HEK293 (cell line): ENCODE results near the gene FEZ2.

Source experiments
- BCL11A ChIP-seq: fragments of 450-650 bp; formaldehyde crosslinking; IDR thresholded peaks from 2 replicates; pipeline ENCODE4 v1.5.1; 2016; ENCODE audit warnings: low read depth, missing biosample characterization, missing genetic modification characterization
- CTCF ChIP-seq: fragments of 450-650 bp; formaldehyde crosslinking; IDR thresholded peaks from 2 replicates; pipeline ENCODE4 v1.5.1; 2016; ENCODE audit warnings: missing biosample characterization, missing genetic modification characterization
- MEIS1 ChIP-seq: sonication (generic); formaldehyde crosslinking; IDR thresholded peaks from 2 replicates; pipeline ENCODE4 v1.8.1; 2022; ENCODE audit warnings: missing genetic modification reagents, mild to moderate bottlenecking, borderline replicate concordance
- REPIN1 ChIP-seq: fragments of 450-650 bp; formaldehyde crosslinking; IDR thresholded peaks from 2 replicates; pipeline ENCODE4 v1.5.1; 2017; ENCODE audit warnings: missing biosample characterization, missing genetic modification characterization, low read depth
- ZNF133 ChIP-seq: fragments of 450-650 bp; formaldehyde crosslinking; IDR thresholded peaks from 2 replicates; pipeline ENCODE4 v1.5.1; 2016; ENCODE audit warnings: missing biosample characterization, missing genetic modification characterization
- ZNF138 ChIP-seq: fragments of 450-650 bp; formaldehyde crosslinking; IDR thresholded peaks from 2 replicates; pipeline ENCODE4 v1.5.1; 2016; ENCODE audit warnings: missing biosample characterization, missing genetic modification characterization, borderline replicate concordance
- ZNF174 ChIP-seq: fragments of 450-650 bp; formaldehyde crosslinking; IDR thresholded peaks from 2 replicates; pipeline ENCODE4 v1.5.0; 2017; ENCODE audit warnings: missing biosample characterization, mild to moderate bottlenecking, missing genetic modification characterization
- ZNF292 ChIP-seq: fragments of 450-650 bp; formaldehyde crosslinking; IDR thresholded peaks from 2 replicates; pipeline ENCODE4 v1.5.1; 2016; ENCODE audit warnings: low read depth, missing biosample characterization, missing genetic modification characterization, borderline replicate concordance
- ZNF404 ChIP-seq: fragments of 450-650 bp; formaldehyde crosslinking; IDR thresholded peaks from 2 replicates; pipeline ENCODE4 v1.5.1; 2017; ENCODE audit warnings: missing biosample characterization, missing genetic modification characterization
- ZNF426 ChIP-seq: fragments of 450-650 bp; formaldehyde crosslinking; IDR thresholded peaks from 2 replicates; pipeline ENCODE4 v1.5.1; 2017; ENCODE audit warnings: missing biosample characterization, missing genetic modification characterization, mild to moderate bottlenecking, inconsistent platforms, moderate library complexity
- ZNF544 ChIP-seq: fragments of 450-650 bp; formaldehyde crosslinking; IDR thresholded peaks from 2 replicates; pipeline ENCODE4 v1.5.0; 2017; ENCODE audit warnings: missing biosample characterization, missing genetic modification characterization
- ZNF777 ChIP-seq: fragments of 450-650 bp; formaldehyde crosslinking; IDR thresholded peaks from 2 replicates; pipeline ENCODE4 v1.5.1; 2017; ENCODE audit warnings: missing biosample characterization, missing genetic modification characterization, borderline replicate concordance

- no peak for TF ChIP-seq MEIS1 (CRISPR knock-in tag)
- no peak for TF ChIP-seq ZNF426 (tag by site-specific recombination)
- no peak for TF ChIP-seq ZNF544 (tag by site-specific recombination)
- TF ChIP-seq CTCF (tag by site-specific recombination): no peak
- no peak for TF ChIP-seq ZNF292 (tag by site-specific recombination)
- no peak for TF ChIP-seq ZNF404
- TF ChIP-seq ZNF133 (tag by site-specific recombination): no peak
- no peak for TF ChIP-seq ZNF777 (tag by site-specific recombination)
- no peak for TF ChIP-seq ZNF138
- TF ChIP-seq ZNF174 (tag by site-specific recombination): no peak
- no peak for TF ChIP-seq BCL11A
- TF ChIP-seq REPIN1 (tag by site-specific recombination): no peak
Measured at GRCh38 chr2:36577884-36578283, 20.1 kb downstream of the FEZ2 start.
